Body of pancreas (tissue), 4 donors: ENCODE results near the gene ATP8A2.

ENCODE experiments used
- POLR2A ChIP-seq, 3 donors: fragments of 450-650 bp; IDR thresholded peaks; one replicate each; pipeline ENCODE4 v1.6.1; 2016; ENCODE audit warnings: antibody characterized with exemption in 3 of 3, mild to moderate bottlenecking in 2 of 3
- TF ChIP-seq, protein P1 (sequence below), 7 experiments: fragments of 450-650 bp in 4 of 7; fragments of 200-600 bp in 3 of 7; sonication (generic) in 3 of 7; IDR thresholded peaks; one replicate each; pipeline ENCODE4 v1.5.1; 2016 to 2019; ENCODE audit warnings: antibody characterized with exemption in 7 of 7

DNA sequence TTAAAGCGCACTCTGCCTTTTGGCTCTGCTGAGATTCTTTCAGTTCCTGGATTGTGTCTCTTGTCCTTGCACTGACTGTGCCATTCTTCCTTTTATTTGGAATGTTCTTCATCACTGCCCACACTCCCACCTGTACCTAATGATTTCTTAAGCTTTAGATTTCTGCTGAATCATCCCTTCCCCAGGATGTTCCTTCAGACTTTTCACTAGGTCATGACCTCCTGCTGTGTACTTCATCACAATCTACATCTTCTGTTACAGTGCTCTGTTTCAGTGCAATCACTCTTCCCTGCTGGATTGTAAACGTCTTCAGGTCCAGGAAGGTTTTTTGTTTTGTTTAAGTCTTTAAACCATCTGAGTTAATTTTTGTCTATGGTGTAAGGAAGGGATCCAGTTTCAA is 281.0 kb downstream of the ATP8A2 start:
- TF ChIP-seq, protein P1, sequence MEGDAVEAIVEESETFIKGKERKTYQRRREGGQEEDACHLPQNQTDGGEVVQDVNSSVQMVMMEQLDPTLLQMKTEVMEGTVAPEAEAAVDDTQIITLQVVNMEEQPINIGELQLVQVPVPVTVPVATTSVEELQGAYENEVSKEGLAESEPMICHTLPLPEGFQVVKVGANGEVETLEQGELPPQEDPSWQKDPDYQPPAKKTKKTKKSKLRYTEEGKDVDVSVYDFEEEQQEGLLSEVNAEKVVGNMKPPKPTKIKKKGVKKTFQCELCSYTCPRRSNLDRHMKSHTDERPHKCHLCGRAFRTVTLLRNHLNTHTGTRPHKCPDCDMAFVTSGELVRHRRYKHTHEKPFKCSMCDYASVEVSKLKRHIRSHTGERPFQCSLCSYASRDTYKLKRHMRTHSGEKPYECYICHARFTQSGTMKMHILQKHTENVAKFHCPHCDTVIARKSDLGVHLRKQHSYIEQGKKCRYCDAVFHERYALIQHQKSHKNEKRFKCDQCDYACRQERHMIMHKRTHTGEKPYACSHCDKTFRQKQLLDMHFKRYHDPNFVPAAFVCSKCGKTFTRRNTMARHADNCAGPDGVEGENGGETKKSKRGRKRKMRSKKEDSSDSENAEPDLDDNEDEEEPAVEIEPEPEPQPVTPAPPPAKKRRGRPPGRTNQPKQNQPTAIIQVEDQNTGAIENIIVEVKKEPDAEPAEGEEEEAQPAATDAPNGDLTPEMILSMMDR (IDR thresholded peaks at IDR 0.05), result no peak
- TF ChIP-seq POLR2A (IDR thresholded peaks at IDR 0.05), result no peak
